K562 (cell line): ENCODE results near the gene CD300E. TPM values are rescaled to one million over a fixed set of nuclear protein-coding genes. Genes with fewer than 3 reads are reported as not detected.

ENCODE experiments used
- ATAC-seq: fragments of 200-7000 bp; cut with Tn5 transposase; 3 replicates; pipeline ENCODE4 v1.9.1; 2020; ENCODE audit warnings: moderate library complexity
- BruUV-seq: library from RNA; stranded (reverse); fragments of 400-500 nt; replicated peaks from 2 replicates; lab custom pipeline; 2021; lab: Mats Ljungman, UMichigan
- CTCF ChIA-PET: fragments of 300-600 bp; formaldehyde crosslinking; extraction: SDS; loops from one replicate; lab custom pipeline; 2021; ENCODE audit warnings: low intra/inter-chr PET ratio; lab: Yijun Ruan, JAX
- POLR2A ChIA-PET: fragments of 300-600, 350-650 bp; sonication (Branson Sonifier 250); formaldehyde crosslinking; extraction: SDS; loops from one replicate; lab custom pipeline; 2021; ENCODE audit warnings: antibody characterized with exemption, inconsistent platforms; lab: Yijun Ruan, JAX
- DNase-seq, 4 experiments: peaks; one replicate each; pipeline versions ENCODE4 v3.0.0 to v3.0.0-alpha.2; 2011 to 2018; ENCODE audit warnings: low spot score in 3 of 4, mixed read lengths in 3 of 4; ENCODE audit errors: extremely low read depth in 1 of 4
- FAIRE-seq: peaks from 2 replicates; lab custom pipeline; 2011; peaks lifted over from hg19 to GRCh38; lab: Jason Lieb, UNC
- H2AFZ ChIP-seq: 2 replicates; pipeline ENCODE4 v1.6.0; 2011; ENCODE audit warnings: low read depth, low read length, control low read depth, inconsistent platforms
- H3K27ac ChIP-seq: fragments of 200-600 bp; 3 replicates; pipeline ENCODE4 v1.8.0; 2011; ENCODE audit warnings: low read depth, mild to moderate bottlenecking, control low read depth, inconsistent platforms, low read length, moderate library complexity, mixed read lengths; ENCODE audit errors: extremely low read depth
- H3K27me3 ChIP-seq, 2 experiments: fragments of 300-600 bp in 1 of 2; 2 replicates in 1 of 2; 3 replicates in 1 of 2; pipeline versions ENCODE4 v1.6.0 to v1.8.0; 2011; ENCODE audit warnings: inconsistent platforms in 2 of 2, low read length in 2 of 2, mild to moderate bottlenecking in 1 of 2, mixed read lengths in 1 of 2, moderate library complexity in 1 of 2; ENCODE audit not compliant: control insufficient read depth in 2 of 2, insufficient read depth in 2 of 2
- H3K36me3 ChIP-seq: fragments of 300-600 bp; 3 replicates; pipeline ENCODE4 v1.8.0; 2011; ENCODE audit warnings: mild to moderate bottlenecking, low read length, inconsistent platforms; ENCODE audit not compliant: control insufficient read depth, insufficient read depth
- H3K4me1 ChIP-seq, 2 experiments: fragments of 200-600 bp in 1 of 2; replicated peaks in 1 of 2; 2 replicates in 1 of 2; 3 replicates in 1 of 2; pipeline versions ENCODE4 v1.5.1 to v1.8.0; 2011; ENCODE audit warnings: inconsistent platforms in 2 of 2, low read length in 2 of 2, mild to moderate bottlenecking in 1 of 2, mixed read lengths in 1 of 2, moderate library complexity in 1 of 2; ENCODE audit not compliant: control insufficient read depth in 2 of 2, insufficient read depth in 2 of 2
- H3K4me2 ChIP-seq: 2 replicates; pipeline ENCODE4 v1.6.1; 2011; ENCODE audit warnings: low read length, control low read depth, inconsistent platforms, mixed read lengths; ENCODE audit not compliant: insufficient read depth
- H3K4me3 ChIP-seq: fragments of 200-600 bp; sonication (generic), shearing (Covaris generic); 2 replicates; pipeline ENCODE4 v1.5.1; 2016; ENCODE audit warnings: control low read depth, inconsistent platforms
- H3K79me2 ChIP-seq: fragments of 200-600 bp; 3 replicates; pipeline ENCODE4 v1.8.0; 2011; ENCODE audit warnings: low read length, inconsistent platforms; ENCODE audit not compliant: control insufficient read depth, insufficient read depth
- H3K9ac ChIP-seq, 2 experiments: 2 replicates each; pipeline versions ENCODE4 v1.6.0 to v1.6.1; 2011; ENCODE audit warnings: low read depth in 2 of 2, low read length in 2 of 2, control low read depth in 1 of 2, inconsistent platforms in 1 of 2, mild to moderate bottlenecking in 1 of 2, mixed read lengths in 1 of 2; ENCODE audit not compliant: insufficient read depth in 1 of 2
- H3K9me1 ChIP-seq: one replicate; pipeline ENCODE4 v1.6.0; 2011; ENCODE audit warnings: inconsistent platforms, mild to moderate bottlenecking, low read length, moderate library complexity; ENCODE audit not compliant: control insufficient read depth, insufficient read depth
- H3K9me3 ChIP-seq: replicated peaks from 2 replicates; pipeline ENCODE4 v1.5.1; 2011; ENCODE audit warnings: low read depth, low read length, inconsistent platforms; ENCODE audit not compliant: control insufficient read depth, insufficient read depth
- H4K20me1 ChIP-seq: replicated peaks from 2 replicates; pipeline ENCODE4 v1.6.1; 2011; ENCODE audit warnings: low read length, inconsistent platforms, mixed read lengths; ENCODE audit not compliant: control insufficient read depth, insufficient read depth
- E2F8 ChIP-seq: fragments of 450-650 bp; IDR thresholded peaks from 2 replicates; pipeline ENCODE4 v1.7.1; 2018; ENCODE audit warnings: mild to moderate bottlenecking, low read depth; ENCODE audit not compliant: partially characterized antibody
- EGR1 ChIP-seq: fragments of 450-650 bp; conservative IDR thresholded peaks from 2 replicates; pipeline ENCODE4 v1.6.1; 2017; ENCODE audit warnings: mild to moderate bottlenecking
- JUN ChIP-seq, 2 experiments: sonication (generic) in 1 of 2; formaldehyde crosslinking in 1 of 2; IDR thresholded peaks; 2 replicates each; pipeline versions ENCODE4 v1.6.1 to v1.8.0; 2012 to 2022; ENCODE audit warnings: borderline replicate concordance in 2 of 2, mild to moderate bottlenecking in 2 of 2, improper control_type of control experiment in 1 of 2, low read depth in 1 of 2, low read length in 1 of 2, missing genetic modification reagents in 1 of 2
- JUND ChIP-seq, 2 experiments: IDR thresholded peaks; 2 replicates in 1 of 2; 3 replicates in 1 of 2; pipeline ENCODE4 v1.6.1; 2011; ENCODE audit warnings: borderline replicate concordance in 2 of 2, low read depth in 2 of 2, low read length in 2 of 2, improper control_type of control experiment in 1 of 2, missing biosample characterization in 1 of 2, missing genetic modification characterization in 1 of 2, missing genetic modification reagents in 1 of 2
- KAT2B ChIP-seq: IDR thresholded peaks from one replicate; pipeline ENCODE4 v1.6.1; 2012; ENCODE audit warnings: low read depth, mild to moderate bottlenecking, control low read depth, inconsistent platforms, low read length, moderate library complexity
- NCOA4 ChIP-seq: fragments of 450-650 bp; IDR thresholded peaks from 2 replicates; pipeline ENCODE4 v1.6.1; 2018; ENCODE audit warnings: mild to moderate bottlenecking; ENCODE audit not compliant: partially characterized antibody
- NFXL1 ChIP-seq: fragments of 450-650 bp; formaldehyde crosslinking; IDR thresholded peaks from 2 replicates; pipeline ENCODE4 v1.4.0; 2021; ENCODE audit warnings: mild to moderate bottlenecking
- RHOXF2B ChIP-seq: fragments of 250-450 bp; sonication (Bioruptor Pico); conservative IDR thresholded peaks from 2 replicates; pipeline ENCODE4 v1.5.1; 2021
- RNF219 ChIP-seq: fragments of 250-450 bp; sonication (Bioruptor Pico); IDR thresholded peaks from 2 replicates; pipeline ENCODE4 v1.5.0; 2022; ENCODE audit warnings: mild to moderate bottlenecking
- SLC30A9 ChIP-seq: fragments of 250-450 bp; sonication (Bioruptor Pico); IDR thresholded peaks from 2 replicates; pipeline ENCODE4 v1.8.0; 2022; ENCODE audit warnings: mild to moderate bottlenecking, moderate library complexity
- SNIP1 ChIP-seq: fragments of 450-650 bp; IDR thresholded peaks from 2 replicates; pipeline ENCODE4 v1.7.1; 2017; ENCODE audit warnings: low read depth, mild to moderate bottlenecking
- TCF7 ChIP-seq: sonication (generic); IDR thresholded peaks from 2 replicates; pipeline ENCODE4 v1.6.1; 2016; ENCODE audit warnings: antibody characterized with exemption, borderline replicate concordance
- ZNF639 ChIP-seq, 2 experiments: fragments of 200-800 bp in 1 of 2; sonication (Bioruptor generic) in 1 of 2; sonication (generic) in 1 of 2; formaldehyde crosslinking in 1 of 2; IDR thresholded peaks in 1 of 2; conservative IDR thresholded peaks in 1 of 2; 2 replicates each; pipeline versions ENCODE4 v1.5.0 to v1.6.1; 2016 to 2020; ENCODE audit warnings: missing compliant biosample characterization in 1 of 2, missing genetic modification characterization in 1 of 2, missing genetic modification reagents in 1 of 2
- WGBS: fragments of 100-300 bp; shearing (Covaris generic); methylation state at CpG from one replicate; pipeline ENCODE4 v1.1.6; 2016; ENCODE audit warnings: low coverage, mixed read lengths; ENCODE audit not compliant: insufficient coverage; ENCODE audit errors: missing lambda C conversion rate; 5-methylcytosine and 5-hydroxymethylcytosine counted together
- in situ Hi-C: fragments of 300-500 bp; cut with MboI; formaldehyde crosslinking; loops from 4 replicates; pipeline ENCODE4 v1.15.0; 2018; ENCODE audit warnings: inconsistent platforms, mixed read lengths
- intact Hi-C: fragments of 100-400 bp; cut with micrococcal nuclease; formaldehyde crosslinking; loops from 2 replicates; pipeline ENCODE4 v1.14.2; 2022
- polyA plus RNA-seq, 8 experiments: library from polyadenylated mRNA; depleted of rRNA in 4 of 8; stranded (reverse) in 5 of 8; unstranded in 3 of 8; fragments of >200 nt; fragmentation: Nextera tagmentation in 2 of 8; fragmentation: Illumina TruSeq in 1 of 8; extraction: Ambion mirVana in 2 of 8; extraction: Trizol in 1 of 8; gene quantifications; 2 replicates each; pipeline versions ENCODE4 v1.2.1 to v1.2.3, GENCODE V29; 2011 to 2014; ENCODE audit warnings: inconsistent platforms in 1 of 8, missing spikeins in 1 of 8
- total RNA-seq, 7 experiments: library from RNA; depleted of rRNA in 6 of 7; stranded (reverse); fragments of >200 nt in 6 of 7; fragmentation: Illumina TruSeq in 2 of 7; extraction: Trizol in 2 of 7; gene quantifications; 2 replicates each; pipeline versions ENCODE4 v1.2.1 to v1.2.3, GENCODE V29; 2011 to 2021; ENCODE audit warnings: low replicate concordance in 1 of 7

The CD300E gene
- total and polyA plus RNA-seq, 9 of the 15 experiments (the other 6 are each of a cell fraction or from before 2014, with no cell fraction given) = not detected

- TF ChIP-seq JUN (IDR thresholded peaks at IDR 0.05; ENCODE audit: borderline replicate concordance, low read depth, low read length) (no peak), JUN (CRISPR knock-in tag; IDR thresholded peaks at IDR 0.05; ENCODE audit: borderline replicate concordance) (no peak), ZNF639 (CRISPR knock-in tag; conservative IDR thresholded peaks at IDR 0.05 in 1 of 2, IDR thresholded peaks at IDR 0.05 in 1 of 2) (no peak), EGR1 (no peak), SLC30A9 (no peak), RNF219 (CRISPR knock-in tag) (no peak), JUND (IDR thresholded peaks at IDR 0.05; ENCODE audit: borderline replicate concordance, low read depth, low read length) (no peak), JUND (tag; IDR thresholded peaks at IDR 0.05; ENCODE audit: borderline replicate concordance, low read depth, low read length) (no peak), TCF7 (no peak), NCOA4 (no peak), NFXL1 (CRISPR knock-in tag) (no peak), RHOXF2B (CRISPR knock-in tag) (no peak), SNIP1 (no peak), KAT2B (no peak), E2F8 (no peak)
- FAIRE-seq = no peak
- CTCF ChIA-PET = no interaction called here
- Histone ChIP-seq H3K4me3 (no peak overlapping the region), H3K4me2 (no peak overlapping the region), H3K79me2 (no peaks in the 10 kb centered on the region), H3K4me1 (no peaks in the 10 kb centered on the region), H3K36me3 (no peaks in the 10 kb centered on the region), H3K9me3 (no peaks in the 10 kb centered on the region), H4K20me1 (no peaks in the 10 kb centered on the region), H3K27ac (no peak overlapping the region), H3K9ac (no peak overlapping the region), H2AFZ (no peak overlapping the region), H3K27me3 (peaks cover 0 to 13% of the 10 kb centered on the region in 2 experiments; a peak in 2 of 5 replicates), H3K9me1 (no peaks in the 10 kb centered on the region)
- no TSS peak for BruUV-seq
- no peak for DNase-seq
- POLR2A ChIA-PET = no interaction called here
- WGBS = 1% methylated on average over 6 of the region's 6 CpGs
- intact Hi-C loops = no loop called here
- ATAC-seq = no peak
- in situ Hi-C loops = loop anchor here (10.0 kb wide), 1 partner anchor 220 kb away; no protein-coding TSS in a partner anchor
These were observed 28.3 kb downstream of the CD300E start for GRCh38 chr17:74595037-74595750.
